SK-N-SH (cell line): ENCODE measurements around the gene ENOX2.

ENCODE experiments used
- CHD2 ChIP-seq: fragments of 150-350 bp; IDR thresholded peaks from 2 replicates; pipeline ENCODE4 v1.6.1; 2018; ENCODE audit warnings: low read length; ENCODE audit not compliant: partially characterized antibody
- EP300 ChIP-seq, 2 experiments: IDR thresholded peaks; 2 replicates each; pipeline versions ENCODE4 v1.4.0 to v1.6.1; 2012; ENCODE audit warnings: borderline replicate concordance in 1 of 2, low read depth in 1 of 2, low read length in 1 of 2
- EZH2phosphoT487 ChIP-seq: fragments of 200-600 bp; sonication (generic); IDR thresholded peaks from 2 replicates; pipeline ENCODE4 v1.6.1; 2017; ENCODE audit warnings: low read depth, mixed run types, mild to moderate bottlenecking, antibody characterized with exemption, moderate library complexity, borderline replicate concordance
- FOSL2 ChIP-seq: IDR thresholded peaks from 2 replicates; pipeline ENCODE4 v1.4.0; 2012; ENCODE audit warnings: low read depth, mild to moderate bottlenecking, moderate library complexity, borderline replicate concordance
- GATA2 ChIP-seq: sonication (generic); formaldehyde crosslinking; IDR thresholded peaks from 2 replicates; pipeline ENCODE4 v1.5.0; 2020; ENCODE audit warnings: mild to moderate bottlenecking, missing genetic modification reagents
- MAX ChIP-seq: IDR thresholded peaks from 2 replicates; pipeline ENCODE4 v1.4.0; 2012; ENCODE audit warnings: low read depth
- POLR2AphosphoS5 ChIP-seq: IDR thresholded peaks from 2 replicates; pipeline ENCODE4 v1.6.1; 2012; ENCODE audit warnings: low read depth, low read length
- TEAD4 ChIP-seq: IDR thresholded peaks from 2 replicates; pipeline ENCODE4 v1.4.0; 2012; ENCODE audit warnings: mild to moderate bottlenecking, borderline replicate concordance; ENCODE audit not compliant: insufficient read depth
- USF1 ChIP-seq: IDR thresholded peaks from 2 replicates; pipeline ENCODE4 v1.4.0; 2012; ENCODE audit warnings: low read depth, borderline replicate concordance
- TF ChIP-seq, protein P1 (sequence below): fragments of 200-600 bp; sonication (generic); IDR thresholded peaks from 2 replicates; pipeline ENCODE4 v1.6.1; 2017; ENCODE audit warnings: antibody characterized with exemption, mild to moderate bottlenecking, moderate library complexity

DNA sequence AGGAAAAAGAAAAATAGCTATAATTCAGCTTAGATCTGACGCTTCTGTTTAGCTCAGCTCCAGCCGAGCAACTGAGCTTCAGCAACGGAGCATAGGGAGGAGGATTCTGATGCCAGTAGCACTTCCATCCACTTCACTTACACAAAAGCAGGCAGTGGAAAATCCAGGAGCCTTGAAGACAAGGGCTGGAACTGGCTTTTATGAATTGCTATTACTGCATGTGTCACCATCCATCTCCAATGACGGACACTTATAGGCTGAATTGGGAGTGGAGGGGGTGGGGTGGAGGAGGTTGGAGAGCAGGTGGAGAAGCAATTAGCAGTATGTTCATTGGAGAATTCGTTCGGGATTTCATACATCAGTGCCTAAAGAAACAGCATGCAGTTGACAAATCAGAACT is 15.6 kb downstream of the ENOX2 start:
- TF ChIP-seq MAX: no peak
- no peak for TF ChIP-seq POLR2AphosphoS5
- TF ChIP-seq USF1: no peak
- TF ChIP-seq EZH2phosphoT487: no peak
- TF ChIP-seq CHD2: no peak
- TF ChIP-seq FOSL2: no peak
- TF ChIP-seq GATA2 (CRISPR knock-in tag): no peak
- TF ChIP-seq EP300 (IDR thresholded peaks at IDR 0.05; ENCODE audit: borderline replicate concordance in 1 of 2, low read depth in 1 of 2, low read length in 1 of 2): no peak
- TF ChIP-seq, protein P1, sequence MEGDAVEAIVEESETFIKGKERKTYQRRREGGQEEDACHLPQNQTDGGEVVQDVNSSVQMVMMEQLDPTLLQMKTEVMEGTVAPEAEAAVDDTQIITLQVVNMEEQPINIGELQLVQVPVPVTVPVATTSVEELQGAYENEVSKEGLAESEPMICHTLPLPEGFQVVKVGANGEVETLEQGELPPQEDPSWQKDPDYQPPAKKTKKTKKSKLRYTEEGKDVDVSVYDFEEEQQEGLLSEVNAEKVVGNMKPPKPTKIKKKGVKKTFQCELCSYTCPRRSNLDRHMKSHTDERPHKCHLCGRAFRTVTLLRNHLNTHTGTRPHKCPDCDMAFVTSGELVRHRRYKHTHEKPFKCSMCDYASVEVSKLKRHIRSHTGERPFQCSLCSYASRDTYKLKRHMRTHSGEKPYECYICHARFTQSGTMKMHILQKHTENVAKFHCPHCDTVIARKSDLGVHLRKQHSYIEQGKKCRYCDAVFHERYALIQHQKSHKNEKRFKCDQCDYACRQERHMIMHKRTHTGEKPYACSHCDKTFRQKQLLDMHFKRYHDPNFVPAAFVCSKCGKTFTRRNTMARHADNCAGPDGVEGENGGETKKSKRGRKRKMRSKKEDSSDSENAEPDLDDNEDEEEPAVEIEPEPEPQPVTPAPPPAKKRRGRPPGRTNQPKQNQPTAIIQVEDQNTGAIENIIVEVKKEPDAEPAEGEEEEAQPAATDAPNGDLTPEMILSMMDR: no peak
- TF ChIP-seq TEAD4: no peak
